HEK293 (cell line): ENCODE results near the gene HS1BP3.

ENCODE experiments used
- ZBTB20 ChIP-seq: fragments of 450-650 bp; formaldehyde crosslinking; IDR thresholded peaks from 2 replicates; pipeline ENCODE4 v1.5.1; 2016; ENCODE audit warnings: missing biosample characterization, missing genetic modification characterization
- TF ChIP-seq, protein P1 (sequence below): fragments of 450-650 bp; IDR thresholded peaks from 2 replicates; pipeline ENCODE4 v1.5.1; 2018; ENCODE audit warnings: missing biosample characterization, missing genetic modification characterization
- TF ChIP-seq, protein P2 (sequence below): fragments of 450-650 bp; formaldehyde crosslinking; IDR thresholded peaks from 2 replicates; pipeline ENCODE4 v1.5.1; 2016; ENCODE audit warnings: missing biosample characterization, missing genetic modification characterization

DNA sequence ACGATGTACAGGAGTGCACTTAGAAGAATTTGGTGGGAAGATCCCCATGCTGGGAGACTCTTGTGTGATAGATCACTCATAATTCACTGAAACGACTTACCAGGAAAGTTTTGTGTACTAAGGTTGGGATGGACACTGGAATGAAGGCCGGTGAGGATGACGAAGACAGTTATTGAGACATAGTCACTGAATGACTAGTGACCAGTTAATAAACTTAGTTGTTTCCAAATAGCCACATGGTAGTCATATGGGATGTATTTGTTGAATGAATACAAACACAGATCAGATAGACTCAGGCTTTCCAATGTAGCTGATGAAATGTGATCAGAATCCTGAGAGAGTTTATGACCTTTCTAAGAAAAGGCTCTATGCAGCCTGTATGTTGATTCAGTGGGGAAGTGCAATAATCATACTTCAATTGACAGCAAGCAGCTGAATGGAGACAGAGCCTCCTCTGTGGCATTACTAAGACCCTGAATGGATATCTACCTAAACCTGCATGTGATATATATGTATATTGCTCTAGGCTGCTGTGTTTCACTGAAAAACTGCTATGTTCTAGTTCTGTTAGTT, 36.4 kb upstream of the HS1BP3 start:
- TF ChIP-seq, protein P1, sequence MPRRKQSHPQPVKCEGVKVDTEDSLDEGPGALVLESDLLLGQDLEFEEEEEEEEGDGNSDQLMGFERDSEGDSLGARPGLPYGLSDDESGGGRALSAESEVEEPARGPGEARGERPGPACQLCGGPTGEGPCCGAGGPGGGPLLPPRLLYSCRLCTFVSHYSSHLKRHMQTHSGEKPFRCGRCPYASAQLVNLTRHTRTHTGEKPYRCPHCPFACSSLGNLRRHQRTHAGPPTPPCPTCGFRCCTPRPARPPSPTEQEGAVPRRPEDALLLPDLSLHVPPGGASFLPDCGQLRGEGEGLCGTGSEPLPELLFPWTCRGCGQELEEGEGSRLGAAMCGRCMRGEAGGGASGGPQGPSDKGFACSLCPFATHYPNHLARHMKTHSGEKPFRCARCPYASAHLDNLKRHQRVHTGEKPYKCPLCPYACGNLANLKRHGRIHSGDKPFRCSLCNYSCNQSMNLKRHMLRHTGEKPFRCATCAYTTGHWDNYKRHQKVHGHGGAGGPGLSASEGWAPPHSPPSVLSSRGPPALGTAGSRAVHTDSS (tag by site-specific recombination) = no peak
- TF ChIP-seq, protein P2, sequence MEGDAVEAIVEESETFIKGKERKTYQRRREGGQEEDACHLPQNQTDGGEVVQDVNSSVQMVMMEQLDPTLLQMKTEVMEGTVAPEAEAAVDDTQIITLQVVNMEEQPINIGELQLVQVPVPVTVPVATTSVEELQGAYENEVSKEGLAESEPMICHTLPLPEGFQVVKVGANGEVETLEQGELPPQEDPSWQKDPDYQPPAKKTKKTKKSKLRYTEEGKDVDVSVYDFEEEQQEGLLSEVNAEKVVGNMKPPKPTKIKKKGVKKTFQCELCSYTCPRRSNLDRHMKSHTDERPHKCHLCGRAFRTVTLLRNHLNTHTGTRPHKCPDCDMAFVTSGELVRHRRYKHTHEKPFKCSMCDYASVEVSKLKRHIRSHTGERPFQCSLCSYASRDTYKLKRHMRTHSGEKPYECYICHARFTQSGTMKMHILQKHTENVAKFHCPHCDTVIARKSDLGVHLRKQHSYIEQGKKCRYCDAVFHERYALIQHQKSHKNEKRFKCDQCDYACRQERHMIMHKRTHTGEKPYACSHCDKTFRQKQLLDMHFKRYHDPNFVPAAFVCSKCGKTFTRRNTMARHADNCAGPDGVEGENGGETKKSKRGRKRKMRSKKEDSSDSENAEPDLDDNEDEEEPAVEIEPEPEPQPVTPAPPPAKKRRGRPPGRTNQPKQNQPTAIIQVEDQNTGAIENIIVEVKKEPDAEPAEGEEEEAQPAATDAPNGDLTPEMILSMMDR (tag by site-specific recombination) = no peak
- no peak for TF ChIP-seq ZBTB20 (tag by site-specific recombination)
